ENCODE data around the gene GSTA2. TPM values are rescaled to one million over a fixed set of nuclear protein-coding genes. Genes with fewer than 3 reads are reported as not detected.

GSTA2 gene
- total and polyA plus RNA-seq, 2 of the 13 experiments (the other 11 are each of a cell fraction or from before 2014, with no cell fraction given): 0.75 to 13.7 TPM

DNA sequence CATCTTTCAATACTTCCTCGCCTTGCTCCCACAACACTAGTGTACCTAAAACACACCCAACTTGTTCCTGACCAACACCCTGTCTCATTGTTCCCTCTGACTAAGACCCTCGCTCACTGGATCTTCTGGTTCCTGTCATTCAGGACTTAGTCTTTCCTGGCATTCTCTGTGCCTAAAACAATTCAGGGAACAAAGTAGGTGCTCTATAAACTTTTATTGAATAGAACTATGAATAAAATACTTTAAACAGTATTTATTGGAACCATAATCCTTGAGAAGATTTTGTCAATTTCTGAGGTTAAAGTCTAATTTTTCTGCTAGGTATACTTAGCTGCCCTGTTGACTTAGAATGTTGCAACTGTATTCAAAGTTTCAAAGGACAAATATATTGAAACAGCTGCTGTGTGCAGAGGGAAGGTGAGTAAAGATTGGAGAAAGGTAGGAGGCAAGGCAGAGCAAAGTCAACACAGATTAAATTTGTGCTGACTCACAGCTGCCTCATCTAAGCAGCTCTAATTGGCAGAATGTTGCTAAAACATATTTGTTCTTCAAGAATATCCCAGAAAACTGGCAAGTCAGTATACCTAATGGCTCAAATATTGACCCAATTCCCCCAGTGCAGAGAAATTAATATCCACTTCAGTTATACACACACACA is 37.6 kb downstream of the GSTA2 start (continued):
- TF ChIP-seq ZNF607 (CRISPR knock-in tag; IDR thresholded peaks at IDR 0.05; ENCODE audit: borderline replicate concordance): no peak; the same call in 1 of the 2 replicates
- TF ChIP-seq GATAD2A (CRISPR knock-in tag; IDR thresholded peaks at IDR 0.05): peak; percentile 100
- peak; percentile 91; the same call in 1 of the 2 replicates for TF ChIP-seq KLF9 (CRISPR knock-in tag; IDR thresholded peaks at IDR 0.05; ENCODE audit: low read depth)
- 0 out of 2 replicates have a peak, but pooled peaks have one; percentile 27 for TF ChIP-seq ISX (CRISPR knock-in tag; conservative IDR thresholded peaks at IDR 0.05)
- peak; percentile 96 for TF ChIP-seq MEF2D (CRISPR knock-in tag; IDR thresholded peaks at IDR 0.05)
- TF ChIP-seq ZNF235 (CRISPR knock-in tag; IDR thresholded peaks at IDR 0.05; ENCODE audit: borderline replicate concordance): 0 out of 2 replicates have a peak, but pooled peaks have one; percentile 38
- TF ChIP-seq ZNF605 (CRISPR knock-in tag; IDR thresholded peaks at IDR 0.05): peak; percentile 54
- 0 out of 2 replicates have a peak, but pooled peaks have one; percentile 57 for TF ChIP-seq ZBTB37 (CRISPR knock-in tag; IDR thresholded peaks at IDR 0.05)
- TF ChIP-seq, protein P1, sequence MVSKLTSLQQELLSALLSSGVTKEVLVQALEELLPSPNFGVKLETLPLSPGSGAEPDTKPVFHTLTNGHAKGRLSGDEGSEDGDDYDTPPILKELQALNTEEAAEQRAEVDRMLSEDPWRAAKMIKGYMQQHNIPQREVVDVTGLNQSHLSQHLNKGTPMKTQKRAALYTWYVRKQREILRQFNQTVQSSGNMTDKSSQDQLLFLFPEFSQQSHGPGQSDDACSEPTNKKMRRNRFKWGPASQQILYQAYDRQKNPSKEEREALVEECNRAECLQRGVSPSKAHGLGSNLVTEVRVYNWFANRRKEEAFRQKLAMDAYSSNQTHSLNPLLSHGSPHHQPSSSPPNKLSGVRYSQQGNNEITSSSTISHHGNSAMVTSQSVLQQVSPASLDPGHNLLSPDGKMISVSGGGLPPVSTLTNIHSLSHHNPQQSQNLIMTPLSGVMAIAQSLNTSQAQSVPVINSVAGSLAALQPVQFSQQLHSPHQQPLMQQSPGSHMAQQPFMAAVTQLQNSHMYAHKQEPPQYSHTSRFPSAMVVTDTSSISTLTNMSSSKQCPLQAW (CRISPR knock-in tag; IDR thresholded peaks at IDR 0.05): peak; percentile 66; the same call in 1 of the 2 replicates
- TF ChIP-seq ZNF609 (CRISPR knock-in tag; IDR thresholded peaks at IDR 0.05; ENCODE audit: borderline replicate concordance): peak; percentile 100
- 0 out of 2 replicates have a peak, but pooled peaks have one; percentile 52 for TF ChIP-seq AFF4 (CRISPR knock-in tag; IDR thresholded peaks at IDR 0.05)
- peak; percentile 61; the same call in 1 of the 2 replicates for TF ChIP-seq ELF1 (CRISPR knock-in tag; IDR thresholded peaks at IDR 0.05)
- TF ChIP-seq, protein P2, sequence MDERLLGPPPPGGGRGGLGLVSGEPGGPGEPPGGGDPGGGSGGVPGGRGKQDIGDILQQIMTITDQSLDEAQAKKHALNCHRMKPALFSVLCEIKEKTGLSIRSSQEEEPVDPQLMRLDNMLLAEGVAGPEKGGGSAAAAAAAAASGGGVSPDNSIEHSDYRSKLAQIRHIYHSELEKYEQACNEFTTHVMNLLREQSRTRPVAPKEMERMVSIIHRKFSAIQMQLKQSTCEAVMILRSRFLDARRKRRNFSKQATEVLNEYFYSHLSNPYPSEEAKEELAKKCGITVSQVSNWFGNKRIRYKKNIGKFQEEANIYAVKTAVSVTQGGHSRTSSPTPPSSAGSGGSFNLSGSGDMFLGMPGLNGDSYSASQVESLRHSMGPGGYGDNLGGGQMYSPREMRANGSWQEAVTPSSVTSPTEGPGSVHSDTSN (CRISPR knock-in tag; IDR thresholded peaks at IDR 0.05): 0 out of 2 replicates have a peak, but pooled peaks have one; percentile 17
- TF ChIP-seq THAP11 (CRISPR knock-in tag; IDR thresholded peaks at IDR 0.05): peak; percentile 86
- TF ChIP-seq SSRP1 (CRISPR knock-in tag; IDR thresholded peaks at IDR 0.05): peak; percentile 80; the same call in 1 of the 2 replicates
- TF ChIP-seq BCL6 (CRISPR knock-in tag; IDR thresholded peaks at IDR 0.05): peak; percentile 97
- TF ChIP-seq SMARCE1 (IDR thresholded peaks at IDR 0.05; ENCODE audit: borderline replicate concordance): peak; percentile 95
